Astrocyte of the cerebellum (primary cell): ENCODE measurements around the gene PDHX.

Experiments used
- DNase-seq: peaks from one replicate; pipeline ENCODE4 v3.0.0-alpha.2; 2011; ENCODE audit warnings: low read depth
- H3K4me3 ChIP-seq: 2 replicates; pipeline ENCODE4 v1.5.1; 2011; ENCODE audit warnings: mild to moderate bottlenecking, low read depth, low read length, moderate library complexity
- in situ Hi-C: cut with HindIII; loops from 2 replicates; pipeline ENCODE4 v1.10.0; 2017; ENCODE audit warnings: low sequenced_read_pairs
- TF ChIP-seq, protein P1 (sequence below): IDR thresholded peaks from 2 replicates; pipeline ENCODE4 v1.5.1; 2012; ENCODE audit warnings: low read length, low read depth, moderate library complexity, mild to moderate bottlenecking; ENCODE audit errors: missing control alignments

Gene PDHX

DNA sequence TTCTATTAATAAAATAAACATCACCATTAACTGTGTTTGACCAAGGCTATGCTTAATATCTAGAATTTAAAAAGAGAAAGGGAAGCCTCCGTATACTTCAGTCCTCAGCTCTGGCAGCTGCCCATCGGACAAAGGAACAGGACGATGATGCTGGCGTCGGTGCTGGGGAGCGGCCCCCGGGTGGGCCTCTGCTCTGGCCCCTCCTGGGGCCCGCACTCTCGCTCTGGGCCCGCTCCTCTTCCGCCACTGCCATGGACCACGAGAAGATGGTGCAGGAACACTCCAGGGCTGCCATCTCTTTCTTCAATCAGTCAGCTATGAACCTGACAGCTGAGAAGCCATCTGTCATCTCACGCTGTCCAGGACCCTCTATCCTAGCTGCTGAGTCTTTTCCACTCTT lies 25.3 kb downstream of the PDHX start:
- in situ Hi-C loops = no loop called here
- TF ChIP-seq, protein P1, sequence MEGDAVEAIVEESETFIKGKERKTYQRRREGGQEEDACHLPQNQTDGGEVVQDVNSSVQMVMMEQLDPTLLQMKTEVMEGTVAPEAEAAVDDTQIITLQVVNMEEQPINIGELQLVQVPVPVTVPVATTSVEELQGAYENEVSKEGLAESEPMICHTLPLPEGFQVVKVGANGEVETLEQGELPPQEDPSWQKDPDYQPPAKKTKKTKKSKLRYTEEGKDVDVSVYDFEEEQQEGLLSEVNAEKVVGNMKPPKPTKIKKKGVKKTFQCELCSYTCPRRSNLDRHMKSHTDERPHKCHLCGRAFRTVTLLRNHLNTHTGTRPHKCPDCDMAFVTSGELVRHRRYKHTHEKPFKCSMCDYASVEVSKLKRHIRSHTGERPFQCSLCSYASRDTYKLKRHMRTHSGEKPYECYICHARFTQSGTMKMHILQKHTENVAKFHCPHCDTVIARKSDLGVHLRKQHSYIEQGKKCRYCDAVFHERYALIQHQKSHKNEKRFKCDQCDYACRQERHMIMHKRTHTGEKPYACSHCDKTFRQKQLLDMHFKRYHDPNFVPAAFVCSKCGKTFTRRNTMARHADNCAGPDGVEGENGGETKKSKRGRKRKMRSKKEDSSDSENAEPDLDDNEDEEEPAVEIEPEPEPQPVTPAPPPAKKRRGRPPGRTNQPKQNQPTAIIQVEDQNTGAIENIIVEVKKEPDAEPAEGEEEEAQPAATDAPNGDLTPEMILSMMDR = no peak
- DNase-seq = no peak
- H3K4me3 ChIP-seq = no peak overlapping the region

DNA sequence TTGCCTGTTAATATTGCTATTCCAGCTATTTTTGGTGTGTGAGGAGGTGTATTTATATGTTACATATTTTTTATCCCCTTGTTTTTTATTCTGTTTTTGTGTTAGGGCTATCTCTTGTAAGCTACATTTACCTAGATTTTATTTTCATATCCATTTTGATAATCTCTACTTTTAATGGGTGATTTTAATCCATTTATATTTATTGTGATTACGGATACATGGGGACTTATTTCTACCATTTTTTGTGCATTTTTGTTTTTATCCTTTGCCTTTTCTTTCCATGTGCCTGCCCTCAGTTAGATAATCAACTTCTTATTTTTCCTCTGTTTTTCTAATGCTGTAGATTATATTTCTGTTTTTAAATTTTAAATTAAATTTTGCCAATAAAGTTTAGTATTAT lies 28.3 kb downstream of the PDHX start:
- no peak for DNase-seq
- in situ Hi-C loops = no loop called here
- TF ChIP-seq, protein P1 = no peak
- no peak overlapping the region for H3K4me3 ChIP-seq

DNA sequence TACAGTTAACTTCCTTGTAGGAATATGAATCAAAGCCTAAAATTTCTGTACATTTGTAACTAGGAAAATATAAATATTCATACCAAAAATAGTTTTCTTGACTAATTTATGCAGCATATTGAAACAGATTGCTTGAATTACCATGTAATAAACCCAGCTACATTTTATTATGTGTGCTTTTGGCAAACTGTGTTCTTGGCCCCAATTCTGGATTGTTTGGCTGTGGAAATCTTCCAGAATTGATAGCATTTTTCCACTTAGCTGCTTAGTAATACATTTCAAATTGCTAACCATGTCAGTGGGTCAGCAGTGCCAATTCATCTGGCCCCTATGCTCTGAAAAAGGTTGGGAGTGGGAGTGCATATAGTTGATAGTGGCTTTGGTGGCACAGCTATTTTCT lies 32.3 kb downstream of the PDHX start:
- peak; percentile 20 for DNase-seq
- no peak overlapping the region for H3K4me3 ChIP-seq
- TF ChIP-seq, protein P1 = no peak
- in situ Hi-C loops = no loop called here

DNA sequence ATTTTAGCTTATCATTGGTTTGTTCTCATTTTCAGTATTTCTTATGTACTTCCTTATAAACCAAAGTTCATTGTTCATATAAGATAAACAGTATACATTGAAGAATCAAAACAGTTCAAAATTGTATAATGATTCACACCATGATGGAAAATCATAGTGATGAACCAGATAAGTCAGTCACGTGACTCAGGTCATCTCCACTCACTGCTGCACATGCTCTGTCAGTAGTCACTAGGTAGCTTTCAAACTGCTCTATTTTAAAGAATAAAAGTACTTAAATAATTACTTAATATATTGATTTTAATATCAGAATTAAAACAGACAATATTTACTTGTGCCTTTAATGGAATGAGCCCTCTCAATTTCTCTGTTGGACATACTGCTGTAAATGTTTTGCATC lies 37.5 kb downstream of the PDHX start:
- in situ Hi-C loops = no loop called here
- TF ChIP-seq, protein P1 = no peak
- no peak for DNase-seq
- no peak overlapping the region for H3K4me3 ChIP-seq

DNA sequence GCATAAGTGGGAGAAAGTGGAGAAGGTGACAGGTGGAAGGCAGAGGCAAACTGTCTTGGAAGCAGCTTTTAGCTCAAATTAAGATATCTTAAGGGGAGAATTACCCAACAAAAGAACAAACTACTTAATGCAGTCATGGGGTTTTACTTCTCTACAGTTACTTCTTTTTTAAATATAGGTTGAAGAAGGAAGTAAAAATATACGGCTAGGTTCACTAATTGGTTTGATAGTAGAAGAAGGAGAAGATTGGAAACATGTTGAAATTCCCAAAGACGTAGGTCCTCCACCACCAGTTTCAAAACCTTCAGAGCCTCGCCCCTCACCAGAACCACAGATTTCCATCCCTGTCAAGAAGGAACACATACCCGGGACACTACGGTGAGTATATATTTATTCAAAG lies 40.8 kb downstream of the PDHX start:
- TF ChIP-seq, protein P1 = no peak
- in situ Hi-C loops = no loop called here
- no peak overlapping the region for H3K4me3 ChIP-seq
- no peak for DNase-seq

DNA sequence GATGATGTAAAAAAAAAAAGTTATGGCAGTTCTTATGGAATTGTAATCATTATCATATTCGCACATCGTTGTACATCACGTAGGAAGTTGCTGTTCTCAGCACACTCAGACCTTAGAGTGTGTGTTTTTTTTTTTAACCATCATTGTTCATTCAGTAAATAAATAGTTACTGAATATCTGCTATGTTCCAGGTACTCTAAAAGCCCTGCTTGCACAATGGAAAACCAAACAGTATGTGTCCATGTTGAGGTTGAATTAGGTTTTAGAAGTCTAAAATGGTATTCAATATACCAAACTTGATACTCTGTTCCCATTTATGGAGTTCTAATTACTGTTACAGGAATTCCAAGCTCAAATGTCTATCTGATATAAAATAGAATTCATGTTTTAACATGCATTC lies 41.2 kb downstream of the PDHX start:
- in situ Hi-C loops = no loop called here
- DNase-seq = no peak
- TF ChIP-seq, protein P1 = no peak
- no peak overlapping the region for H3K4me3 ChIP-seq

DNA sequence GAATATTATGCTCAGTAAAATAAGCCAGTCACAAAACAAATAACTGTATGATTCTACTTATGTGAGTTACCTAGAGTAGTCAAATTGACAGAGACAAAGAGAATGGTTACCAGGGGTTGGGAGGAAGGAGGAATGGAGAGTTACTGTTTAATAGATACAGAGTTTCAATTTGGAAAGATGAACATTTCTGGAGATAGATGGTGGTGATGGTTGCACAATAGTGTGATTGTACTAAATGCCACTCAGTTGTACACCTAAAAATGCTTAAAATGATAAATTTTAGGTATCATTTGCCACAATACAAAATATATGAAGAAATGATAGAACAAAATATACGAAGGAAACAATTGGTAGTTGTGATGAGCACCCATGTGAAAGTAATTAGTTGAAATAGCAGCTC lies 43.4 kb downstream of the PDHX start:
- no peak for DNase-seq
- TF ChIP-seq, protein P1 = no peak
- H3K4me3 ChIP-seq = no peak overlapping the region
- in situ Hi-C loops = no loop called here
